SKM-1 treated with dmso at 0.1 percent for 144 hours (cell line): ENCODE results near the gene SULF2.
A peak's percentile ranks its signal among the peaks of the same experiment; 100 is the strongest.

Experiments
- DNase-seq: peaks from one replicate; lab custom pipeline; 2025; ENCODE audit not compliant: unreplicated experiment; lab: John Stamatoyannopoulos, UW

SULF2 gene

GRCh38 chr20:47688385-47689381, 96.6 kb downstream of the SULF2 start:
- no peak for DNase-seq

- DNase-seq, result no peak
Observed at GRCh38 chr20:47687095-47687987, 97.9 kb downstream of the SULF2 start.

- DNase-seq, result no peak
Observed at GRCh38 chr20:47686545-47686944, 98.7 kb downstream of the SULF2 start.

DNA sequence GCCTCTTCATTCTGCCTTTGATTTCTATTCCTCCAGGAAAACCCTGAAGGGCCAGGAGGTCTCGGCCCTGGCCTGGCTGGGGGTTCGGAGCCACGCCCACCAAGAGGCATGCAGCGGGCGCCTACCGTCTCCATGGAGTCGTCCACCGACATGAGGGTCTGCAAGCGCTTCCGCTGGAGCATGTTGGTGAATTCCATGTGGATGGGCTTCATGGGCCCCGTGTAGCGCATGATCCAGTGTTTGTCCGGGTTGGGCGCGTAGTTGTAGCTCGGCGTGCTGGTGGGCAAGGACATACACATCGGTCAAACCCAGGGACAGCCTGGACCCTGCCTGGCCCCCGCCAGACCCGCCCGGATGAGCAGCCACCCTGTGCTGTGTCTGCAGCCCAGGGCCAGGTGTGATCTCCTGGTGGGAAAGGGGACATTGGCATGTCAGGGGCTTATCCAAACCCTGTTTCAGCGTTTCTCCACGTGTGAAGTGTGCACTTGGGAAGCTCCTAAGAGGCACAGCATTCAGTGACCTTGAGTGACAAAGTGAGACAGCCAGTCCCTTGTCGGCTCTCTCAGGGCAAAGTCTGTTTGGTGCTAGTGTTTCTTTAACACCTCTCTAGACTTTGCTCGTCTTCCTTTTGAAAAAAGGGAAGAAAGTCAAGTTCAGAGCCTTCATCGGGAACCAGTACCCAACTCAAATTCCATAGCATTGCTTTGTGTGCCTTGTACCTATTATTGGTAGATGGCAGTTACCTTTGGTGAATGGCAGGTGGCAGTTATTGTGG, 100.8 kb downstream of the SULF2 start:
- no peak for DNase-seq

DNA sequence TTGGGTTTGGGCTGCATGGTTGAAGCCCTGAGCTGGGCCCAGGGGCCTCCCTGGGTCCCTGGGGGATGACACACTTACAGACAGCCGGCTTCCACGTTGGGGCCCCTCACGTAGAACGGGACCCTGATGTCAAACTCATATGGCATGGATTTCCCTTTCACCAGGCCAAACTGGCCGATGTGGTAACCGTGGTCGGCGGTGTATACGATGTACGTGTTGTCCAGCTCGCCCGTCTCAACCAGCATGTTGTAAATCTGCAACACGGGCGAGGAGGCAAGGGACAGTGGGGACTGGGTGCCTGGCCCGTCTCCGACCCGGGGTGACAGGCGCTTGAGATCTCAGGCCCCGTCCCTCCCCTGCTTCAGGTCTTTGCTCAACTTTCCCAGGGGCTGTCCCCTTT, 102.4 kb downstream of the SULF2 start:
- no peak for DNase-seq

DNA sequence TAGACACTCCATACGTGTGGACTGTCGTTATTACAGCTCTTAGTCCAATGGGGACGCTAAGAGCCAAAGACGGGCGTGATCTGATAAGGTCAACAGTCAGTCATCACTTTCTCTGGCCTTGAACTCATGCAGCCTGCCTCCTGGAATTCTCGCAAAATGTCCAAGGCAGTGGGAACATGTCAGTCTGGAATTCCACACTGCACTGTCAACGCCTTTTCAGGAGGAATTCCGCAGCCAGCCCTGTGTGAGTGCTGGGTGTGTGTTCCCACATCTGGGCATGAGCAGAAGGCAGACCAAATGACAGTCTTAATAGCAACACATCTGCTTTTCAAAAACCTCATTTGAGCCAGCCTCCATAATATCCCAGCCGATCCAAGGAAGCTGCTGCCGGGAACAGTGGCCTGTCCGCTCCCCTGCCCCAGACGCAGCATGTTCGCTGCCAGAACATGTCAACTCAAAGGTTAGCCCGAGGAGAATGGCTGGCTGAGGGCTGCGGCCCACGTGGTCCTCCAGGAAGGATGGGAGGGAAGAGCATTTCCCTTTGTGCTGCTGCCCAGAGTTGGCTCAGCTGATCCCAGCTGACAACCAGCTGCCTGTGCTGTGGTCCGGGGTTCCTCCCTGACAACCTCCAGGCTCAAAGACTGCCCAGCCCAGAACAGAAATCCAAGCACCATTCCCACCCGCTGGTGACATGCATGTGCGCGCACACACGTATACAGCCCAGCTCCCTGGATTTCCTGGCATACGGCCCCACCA, 103.1 kb downstream of the SULF2 start:
- no peak for DNase-seq

- DNase-seq, result no peak
Observed at GRCh38 chr20:47680804-47681529, 104.3 kb downstream of the SULF2 start.

- no peak for DNase-seq
Observed at GRCh38 chr20:47679462-47679861, 105.8 kb downstream of the SULF2 start.

DNA sequence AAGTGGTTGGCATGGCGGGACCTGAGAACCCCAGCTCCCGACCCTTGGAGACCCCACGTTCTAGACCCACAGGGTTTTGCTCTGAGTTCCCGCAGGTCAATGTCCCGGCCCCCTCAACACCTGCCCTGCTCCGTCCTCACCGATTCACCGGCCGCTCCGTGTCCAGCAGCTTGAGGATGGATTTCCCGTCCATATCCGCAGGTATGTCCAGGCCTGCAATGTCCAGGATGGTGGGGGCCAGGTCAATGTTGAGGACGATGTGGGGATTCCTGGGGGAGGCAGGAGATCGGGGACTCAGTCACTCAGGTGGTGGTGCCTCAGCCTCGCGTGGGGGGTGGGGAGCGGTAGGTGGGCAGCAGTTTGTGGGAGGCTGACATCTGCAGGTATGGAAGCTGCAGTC, 106.7 kb downstream of the SULF2 start:
- DNase-seq, result no peak

DNA sequence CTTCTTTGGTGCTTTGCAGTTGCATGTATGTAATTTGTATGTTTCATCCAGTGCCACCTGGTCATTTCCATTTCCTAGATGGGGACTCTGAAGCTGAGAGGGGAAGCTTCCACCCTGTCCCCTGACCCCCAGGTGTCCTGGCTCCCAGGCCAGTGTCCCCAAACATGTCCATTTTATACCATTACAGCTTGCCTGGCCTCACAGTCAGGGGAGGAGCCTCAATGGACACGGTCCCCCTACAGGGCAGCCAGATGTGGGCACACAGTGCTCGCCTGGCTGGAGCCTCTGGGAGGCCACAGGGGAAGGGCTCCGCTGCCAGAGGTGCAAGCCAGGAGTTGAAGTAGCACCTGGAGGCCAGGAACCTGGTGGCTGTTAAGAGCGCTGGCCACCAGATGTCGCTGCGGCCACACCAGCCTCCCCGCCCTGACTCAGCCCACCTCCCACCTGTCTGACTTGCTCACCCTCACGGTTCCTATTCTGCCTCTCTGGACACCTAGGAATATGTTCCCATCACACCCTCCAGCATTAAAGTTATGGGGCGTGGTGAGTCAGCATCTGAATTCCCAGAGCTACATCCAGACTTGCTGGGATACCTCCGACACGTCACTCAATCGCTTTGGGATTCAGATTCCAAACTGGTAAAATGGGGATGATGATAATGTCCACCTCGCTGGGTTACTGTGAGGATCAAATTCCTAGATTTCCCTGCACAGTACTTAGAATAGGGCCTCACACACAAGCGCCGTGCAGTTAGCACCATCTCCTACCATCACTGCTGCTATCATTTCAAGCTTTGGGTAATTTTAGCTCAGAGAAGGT, 107.4 kb downstream of the SULF2 start:
- DNase-seq, result peak; percentile 30

DNA sequence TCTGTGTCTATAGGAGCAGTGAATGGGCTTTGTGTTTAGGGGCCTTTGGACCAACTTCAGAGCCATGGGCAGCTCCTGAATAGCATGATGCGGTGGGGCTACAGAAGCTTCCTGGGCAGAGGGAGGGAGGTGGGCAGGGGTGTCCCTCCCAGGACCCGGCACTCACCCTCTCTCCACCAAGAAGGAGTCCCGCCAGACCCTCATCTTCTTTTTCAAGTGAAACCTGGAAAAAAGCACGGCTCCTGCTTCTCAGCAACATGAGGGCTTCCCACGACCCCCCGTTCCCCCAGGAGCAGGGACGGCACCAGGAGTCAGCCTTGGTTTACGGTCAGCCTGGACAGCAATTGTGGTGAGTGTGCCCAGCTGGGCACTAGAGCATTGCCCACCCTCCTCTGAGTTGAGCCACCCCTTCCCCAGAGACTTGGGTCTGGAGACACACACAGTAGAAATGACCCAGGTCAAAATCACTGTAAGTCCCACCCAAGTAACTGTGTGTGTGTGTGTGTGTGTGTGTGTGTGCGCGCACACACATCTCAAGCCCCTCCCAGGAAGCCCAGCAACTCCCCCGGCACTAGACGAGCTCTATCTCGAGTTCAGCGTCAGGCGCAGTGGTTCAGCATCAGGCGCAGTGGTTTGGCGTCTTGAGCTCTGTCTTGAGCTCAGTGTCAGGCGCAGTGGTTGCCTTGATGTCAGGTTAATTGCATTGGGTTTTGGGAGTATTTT, 108.2 kb downstream of the SULF2 start:
- DNase-seq, result no peak

DNA sequence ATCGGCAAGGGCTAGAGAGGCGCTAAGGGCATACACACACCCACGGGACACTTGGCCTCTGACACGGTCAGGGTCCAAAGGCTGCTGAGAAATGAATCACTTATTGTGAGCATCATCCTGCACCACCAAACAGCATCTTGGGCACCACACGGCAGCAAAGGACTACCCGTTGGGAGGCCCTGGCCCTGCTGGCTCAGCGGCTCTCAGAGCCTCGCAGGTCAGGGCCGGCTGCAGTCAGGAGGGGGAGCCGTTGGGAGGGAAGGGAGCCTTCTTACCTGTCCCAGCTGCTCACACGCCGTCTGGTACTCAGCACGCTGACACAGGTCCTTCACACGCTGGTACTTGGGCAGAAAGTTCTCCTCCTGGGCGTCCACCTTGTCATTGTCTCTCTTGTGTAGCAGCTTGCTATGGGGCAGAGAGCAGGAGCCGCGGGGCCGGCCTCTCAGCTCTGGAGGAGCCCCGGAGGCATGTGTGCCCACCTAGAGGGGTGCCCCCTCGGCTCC, 109.0 kb downstream of the SULF2 start:
- no peak for DNase-seq

- DNase-seq, result no peak
Observed at GRCh38 chr20:47675190-47676142, 109.8 kb downstream of the SULF2 start.

DNA sequence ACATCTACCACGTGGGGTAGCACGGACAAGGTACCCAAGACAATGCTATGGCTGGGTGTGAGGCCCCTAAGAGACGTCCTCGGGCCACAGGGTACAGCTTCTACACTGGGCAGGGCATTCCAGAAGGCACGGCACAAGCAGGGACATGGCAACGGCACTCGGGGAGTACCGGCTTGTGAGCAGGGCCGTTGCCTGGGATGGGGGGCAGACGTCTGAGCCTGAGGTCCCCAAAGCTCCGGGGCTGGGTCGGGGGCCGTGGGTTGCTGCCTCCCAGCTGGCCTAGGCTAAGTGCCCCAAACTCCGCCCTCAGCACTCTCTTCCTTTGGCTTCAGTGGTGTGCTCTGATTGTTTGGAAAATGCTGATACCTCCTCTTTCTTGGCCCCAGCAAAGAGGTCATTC, 110.6 kb downstream of the SULF2 start:
- DNase-seq, result no peak

- no peak for DNase-seq
Observed at GRCh38 chr20:47674145-47674544, 111.1 kb downstream of the SULF2 start.

DNA sequence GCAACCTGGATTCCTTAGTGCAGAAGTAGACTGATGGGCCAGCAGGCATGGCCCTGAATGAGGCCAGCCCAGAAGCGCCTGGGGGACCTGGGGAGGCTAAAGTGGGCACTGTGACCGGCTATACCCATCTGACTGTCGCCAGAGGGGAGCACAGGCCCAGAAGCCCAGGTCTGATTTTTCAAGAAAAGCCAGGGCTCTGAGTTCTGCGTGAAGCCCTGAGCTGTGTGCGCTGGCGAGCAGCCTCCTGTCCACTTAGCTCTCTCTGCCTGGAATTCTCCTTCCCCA, 111.7 kb downstream of the SULF2 start:
- no peak for DNase-seq
